CD4-positive, alpha-beta T cell (primary cell): Measurements from ENCODE around the gene ANKRD42. TPM values are rescaled to one million over a fixed set of nuclear protein-coding genes. Genes with fewer than 3 reads are reported as not detected.

Experiments used
- ATAC-seq: fragments of 200-7000 bp; cut with Tn5 transposase; one replicate; pipeline ENCODE4 v1.10.0; 2022; ENCODE audit warnings: mild to moderate bottlenecking; ENCODE audit not compliant: poor library complexity
- CTCF ChIA-PET: fragments of 350-600 bp; sonication (Branson Sonifier 250); formaldehyde crosslinking; loops from one replicate; lab custom pipeline; 2021; ENCODE audit warnings: antibody characterized with exemption, inconsistent platforms; lab: Charles Lee
- POLR2A ChIA-PET: fragments of 350-600 bp; sonication (Branson Sonifier 250); formaldehyde crosslinking; loops from one replicate; lab custom pipeline; 2021; ENCODE audit warnings: antibody characterized with exemption, inconsistent platforms; lab: Charles Lee
- DNase-seq, 14 experiments: peaks; one replicate each; pipeline ENCODE4 v3.0.0-alpha.2; 2013 to 2020; ENCODE audit warnings: mixed read lengths in 2 of 14
- H3K27ac ChIP-seq, 2 donors: one replicate each; pipeline versions ENCODE4 v1.5.1 to v1.7.0; 2013; ENCODE audit warnings: low read length in 2 of 2, low read depth in 1 of 2, mild to moderate bottlenecking in 1 of 2
- H3K27me3 ChIP-seq, 2 experiments: 1 replicate in 1 of 2; 2 replicates in 1 of 2; pipeline versions ENCODE4 v1.6.1 to v1.7.0; 2013; ENCODE audit warnings: low read length in 2 of 2, control low read depth in 1 of 2, mild to moderate bottlenecking in 1 of 2, moderate library complexity in 1 of 2; ENCODE audit not compliant: insufficient read depth in 2 of 2, control insufficient read depth in 1 of 2
- H3K36me3 ChIP-seq: one replicate; pipeline ENCODE4 v1.6.1; 2013; ENCODE audit warnings: low read length, control low read depth; ENCODE audit not compliant: insufficient read depth
- H3K4me1 ChIP-seq: one replicate; pipeline ENCODE4 v1.6.1; 2013; ENCODE audit warnings: low read length, control low read depth; ENCODE audit not compliant: insufficient read depth
- H3K4me3 ChIP-seq: one replicate; pipeline ENCODE4 v1.5.1; 2013; ENCODE audit warnings: mild to moderate bottlenecking, low read length, moderate library complexity
- H3K9me3 ChIP-seq, 2 experiments: 1 replicate in 1 of 2; 2 replicates in 1 of 2; pipeline versions ENCODE4 v1.6.1 to v1.7.0; 2013; ENCODE audit warnings: low read length in 2 of 2, mild to moderate bottlenecking in 2 of 2, control low read depth in 1 of 2, moderate library complexity in 1 of 2; ENCODE audit not compliant: control insufficient read depth in 1 of 2, insufficient read depth in 1 of 2
- H3K27ac Mint-ChIP-seq: one replicate; pipeline ENCODE4 v1.8.0; 2020; ENCODE audit warnings: mixed read lengths
- H3K27me3 Mint-ChIP-seq: one replicate; pipeline ENCODE4 v1.8.0; 2021; ENCODE audit warnings: mixed read lengths
- H3K36me3 Mint-ChIP-seq: one replicate; pipeline ENCODE4 v1.8.0; 2021; ENCODE audit warnings: low read depth, mixed read lengths
- H3K4me1 Mint-ChIP-seq: one replicate; pipeline ENCODE4 v1.8.0; 2021; ENCODE audit warnings: low read depth, mixed read lengths
- H3K4me3 Mint-ChIP-seq: one replicate; pipeline ENCODE4 v1.8.0; 2020; ENCODE audit warnings: mild to moderate bottlenecking, mixed read lengths
- H3K9me3 Mint-ChIP-seq: one replicate; pipeline ENCODE4 v1.8.0; 2020; ENCODE audit warnings: mixed read lengths
- CTCF ChIP-seq: fragments of 200-600 bp; IDR thresholded peaks from one replicate; pipeline ENCODE4 v1.8.0; 2022; ENCODE audit warnings: antibody characterized with exemption, mild to moderate bottlenecking
- intact Hi-C, 2 experiments: fragments of 100-400 bp; cut with DNase I in 1 of 2; cut with micrococcal nuclease in 1 of 2; formaldehyde crosslinking; loops; one replicate each; pipeline versions ENCODE4 v1.15.1 to v1.9.0; 2023 to 2025; cut with DNase I, micrococcal nuclease
- total RNA-seq, 174 experiments: library from RNA in 2 of 174; stranded (reverse) in 2 of 174; gene quantifications; one replicate each; pipeline ENCODE4 v1.2.3 and lab custom pipeline; 2021 to 2026

ANKRD42 gene
- total RNA-seq, 2 experiments from 2014 or later, result 8.6 to 10.0 TPM

GRCh38 chr11:83223457-83223856 lies 29.9 kb downstream of the ANKRD42 start:
- no peak for TF ChIP-seq CTCF
- intact Hi-C loops, result no loop called here
- Histone ChIP-seq H3K9me3 (no peaks in the 10 kb centered on the region), H3K27ac (no peak overlapping the region), H3K27me3 (no peaks in the 10 kb centered on the region), H3K36me3 (no peaks in the 10 kb centered on the region), H3K4me1 (no peaks in the 10 kb centered on the region), H3K4me3 (no peak overlapping the region)
- ATAC-seq (no peak), DNase-seq (no peak)
- Mint-ChIP-seq H3K9me3 (no peaks in the 10 kb centered on the region), H3K27me3 (no peaks in the 10 kb centered on the region), H3K36me3 (no peaks in the 10 kb centered on the region), H3K4me1 (no peaks in the 10 kb centered on the region), H3K4me3 (no peak overlapping the region), H3K27ac (no peak overlapping the region)
- CTCF ChIA-PET, result interaction anchor here (1.2 to 1.6 kb wide), 2 partner anchors 15 to 129 kb away, joined by 3 read pairs; no protein-coding TSS in a partner anchor
- POLR2A ChIA-PET, result no interaction called here

- no peaks in the 10 kb centered on the region for H3K4me1 ChIP-seq
- no peak overlapping the region for H3K4me3 Mint-ChIP-seq
- H3K4me3 ChIP-seq, result no peak overlapping the region
- no peak overlapping the region for H3K27ac ChIP-seq
- no peaks in the 10 kb centered on the region for H3K9me3 Mint-ChIP-seq
- TF ChIP-seq CTCF, result no peak
- POLR2A ChIA-PET, result no interaction called here
- DNase-seq (no peak), ATAC-seq (no peak)
- H3K36me3 ChIP-seq, result no peaks in the 10 kb centered on the region
- intact Hi-C loops, result no loop called here
- no peaks in the 10 kb centered on the region for H3K9me3 ChIP-seq
- no peak overlapping the region for H3K27ac Mint-ChIP-seq
- H3K27me3 Mint-ChIP-seq, result no peaks in the 10 kb centered on the region
- H3K36me3 Mint-ChIP-seq, result no peaks in the 10 kb centered on the region
- H3K27me3 ChIP-seq, result no peaks in the 10 kb centered on the region
- CTCF ChIA-PET, result interaction anchor here (0.9 to 1.5 kb wide), 2 partner anchors 9 to 14 kb away, joined by 3 to 4 read pairs; no protein-coding TSS in a partner anchor
- H3K4me1 Mint-ChIP-seq, result no peaks in the 10 kb centered on the region
These were observed 42.3 kb downstream of the ANKRD42 start for GRCh38 chr11:83235825-83236224.

- no peak overlapping the region for H3K27ac Mint-ChIP-seq
- no peaks in the 10 kb centered on the region for H3K4me1 ChIP-seq
- no peaks in the 10 kb centered on the region for H3K4me1 Mint-ChIP-seq
- no peaks in the 10 kb centered on the region for H3K9me3 ChIP-seq
- no peaks in the 10 kb centered on the region for H3K27me3 ChIP-seq
- H3K9me3 Mint-ChIP-seq, result no peaks in the 10 kb centered on the region
- TF ChIP-seq CTCF, result no peak
- H3K4me3 ChIP-seq, result no peak overlapping the region
- H3K36me3 ChIP-seq, result no peaks in the 10 kb centered on the region
- no peak overlapping the region for H3K27ac ChIP-seq
- ATAC-seq (no peak), DNase-seq (no peak)
- POLR2A ChIA-PET, result no interaction called here
- intact Hi-C loops, result no loop called here
- H3K36me3 Mint-ChIP-seq, result no peaks in the 10 kb centered on the region
- no peak overlapping the region for H3K4me3 Mint-ChIP-seq
- CTCF ChIA-PET, result interaction anchor here (1.0 kb wide), 1 partner anchor 14 kb away, joined by 3 read pairs; no protein-coding TSS in a partner anchor
- H3K27me3 Mint-ChIP-seq, result no peaks in the 10 kb centered on the region
These were observed 44.6 kb downstream of the ANKRD42 start for GRCh38 chr11:83238111-83238510.
